Adrenal gland (tissue), 5 donors: ENCODE measurements around the gene RPL3.

ENCODE experiments used
- POLR2A ChIP-seq, 2 donors: fragments of 450-650 bp; IDR thresholded peaks; one replicate each; pipeline ENCODE4 v1.6.1; 2017; ENCODE audit warnings: antibody characterized with exemption in 2 of 2, mild to moderate bottlenecking in 2 of 2, moderate library complexity in 1 of 2
- TF ChIP-seq, protein P1 (sequence below), 6 experiments: fragments of 450-650 bp in 4 of 6; fragments of 200-600 bp in 2 of 6; sonication (generic) in 1 of 6; IDR thresholded peaks; 1 replicate in 5 of 6; 2 replicates in 1 of 6; pipeline versions ENCODE4 v1.5.1 to v1.8.0; 2016 to 2021; ENCODE audit warnings: antibody characterized with exemption in 6 of 6, mild to moderate bottlenecking in 2 of 6, moderate library complexity in 1 of 6
- donor health status: DM: no; HTN: no; CAD: no.

- TF ChIP-seq, protein P1, sequence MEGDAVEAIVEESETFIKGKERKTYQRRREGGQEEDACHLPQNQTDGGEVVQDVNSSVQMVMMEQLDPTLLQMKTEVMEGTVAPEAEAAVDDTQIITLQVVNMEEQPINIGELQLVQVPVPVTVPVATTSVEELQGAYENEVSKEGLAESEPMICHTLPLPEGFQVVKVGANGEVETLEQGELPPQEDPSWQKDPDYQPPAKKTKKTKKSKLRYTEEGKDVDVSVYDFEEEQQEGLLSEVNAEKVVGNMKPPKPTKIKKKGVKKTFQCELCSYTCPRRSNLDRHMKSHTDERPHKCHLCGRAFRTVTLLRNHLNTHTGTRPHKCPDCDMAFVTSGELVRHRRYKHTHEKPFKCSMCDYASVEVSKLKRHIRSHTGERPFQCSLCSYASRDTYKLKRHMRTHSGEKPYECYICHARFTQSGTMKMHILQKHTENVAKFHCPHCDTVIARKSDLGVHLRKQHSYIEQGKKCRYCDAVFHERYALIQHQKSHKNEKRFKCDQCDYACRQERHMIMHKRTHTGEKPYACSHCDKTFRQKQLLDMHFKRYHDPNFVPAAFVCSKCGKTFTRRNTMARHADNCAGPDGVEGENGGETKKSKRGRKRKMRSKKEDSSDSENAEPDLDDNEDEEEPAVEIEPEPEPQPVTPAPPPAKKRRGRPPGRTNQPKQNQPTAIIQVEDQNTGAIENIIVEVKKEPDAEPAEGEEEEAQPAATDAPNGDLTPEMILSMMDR (IDR thresholded peaks at IDR 0.05) = no peak
- no peak for TF ChIP-seq POLR2A (IDR thresholded peaks at IDR 0.05)
Observed at GRCh38 chr22:39309364-39309861, 10.0 kb downstream of the RPL3 start.
